ENCODE measurements around the gene FADS2. TPM values are rescaled to one million over a fixed set of nuclear protein-coding genes. Genes with fewer than 3 reads are reported as not detected.
A peak's percentile ranks its signal among the peaks of the same experiment; 100 is the strongest.

Gene FADS2
- total RNA-seq, 4 donors from 2014 or later = 2.2 to 13.7 (median 6.8) TPM

DNA sequence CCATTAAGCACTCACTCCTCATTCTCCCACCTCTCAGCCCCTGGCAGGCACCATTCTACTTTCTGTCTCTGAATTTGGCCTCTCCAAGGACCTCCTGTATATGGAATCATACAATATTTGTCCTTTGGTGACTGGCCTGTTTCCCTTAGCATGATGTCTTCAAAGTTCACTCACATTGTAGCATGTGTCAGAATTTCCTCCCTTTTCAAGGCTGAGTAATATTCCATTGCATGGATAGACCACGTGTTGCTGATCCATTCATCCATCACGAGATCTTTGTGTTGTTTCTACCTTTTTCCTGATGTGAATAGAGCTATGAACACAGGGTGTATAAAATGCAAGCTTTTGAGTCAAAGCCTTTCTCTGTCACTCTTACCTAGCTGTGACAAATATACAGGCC lies 11.6 kb downstream of the FADS2 start:
- H3K4me1 ChIP-seq = peaks cover 0 to 8% (median 3%) of the 10 kb centered on the region in 3 donors
- intact Hi-C loops (cut with DNase I) = no loop called here
- H3K27ac ChIP-seq = no peak overlapping the region
- peaks cover 0 to 58% (median 0%) of the 10 kb centered on the region in 3 donors for H3K36me3 ChIP-seq
- no peak for DNase-seq
- H3K4me3 ChIP-seq = no peak overlapping the region
- WGBS, 2 donors = 72 to 92% methylated on average over 2 of the region's 2 CpGs
- H3K9me3 ChIP-seq = no peaks in the 10 kb centered on the region
- TF ChIP-seq, protein P1, sequence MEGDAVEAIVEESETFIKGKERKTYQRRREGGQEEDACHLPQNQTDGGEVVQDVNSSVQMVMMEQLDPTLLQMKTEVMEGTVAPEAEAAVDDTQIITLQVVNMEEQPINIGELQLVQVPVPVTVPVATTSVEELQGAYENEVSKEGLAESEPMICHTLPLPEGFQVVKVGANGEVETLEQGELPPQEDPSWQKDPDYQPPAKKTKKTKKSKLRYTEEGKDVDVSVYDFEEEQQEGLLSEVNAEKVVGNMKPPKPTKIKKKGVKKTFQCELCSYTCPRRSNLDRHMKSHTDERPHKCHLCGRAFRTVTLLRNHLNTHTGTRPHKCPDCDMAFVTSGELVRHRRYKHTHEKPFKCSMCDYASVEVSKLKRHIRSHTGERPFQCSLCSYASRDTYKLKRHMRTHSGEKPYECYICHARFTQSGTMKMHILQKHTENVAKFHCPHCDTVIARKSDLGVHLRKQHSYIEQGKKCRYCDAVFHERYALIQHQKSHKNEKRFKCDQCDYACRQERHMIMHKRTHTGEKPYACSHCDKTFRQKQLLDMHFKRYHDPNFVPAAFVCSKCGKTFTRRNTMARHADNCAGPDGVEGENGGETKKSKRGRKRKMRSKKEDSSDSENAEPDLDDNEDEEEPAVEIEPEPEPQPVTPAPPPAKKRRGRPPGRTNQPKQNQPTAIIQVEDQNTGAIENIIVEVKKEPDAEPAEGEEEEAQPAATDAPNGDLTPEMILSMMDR (IDR thresholded peaks at IDR 0.05) = no peak
- no peak for TF ChIP-seq POLR2A (IDR thresholded peaks at IDR 0.05)
- H3K27me3 ChIP-seq = no peaks in the 10 kb centered on the region

DNA sequence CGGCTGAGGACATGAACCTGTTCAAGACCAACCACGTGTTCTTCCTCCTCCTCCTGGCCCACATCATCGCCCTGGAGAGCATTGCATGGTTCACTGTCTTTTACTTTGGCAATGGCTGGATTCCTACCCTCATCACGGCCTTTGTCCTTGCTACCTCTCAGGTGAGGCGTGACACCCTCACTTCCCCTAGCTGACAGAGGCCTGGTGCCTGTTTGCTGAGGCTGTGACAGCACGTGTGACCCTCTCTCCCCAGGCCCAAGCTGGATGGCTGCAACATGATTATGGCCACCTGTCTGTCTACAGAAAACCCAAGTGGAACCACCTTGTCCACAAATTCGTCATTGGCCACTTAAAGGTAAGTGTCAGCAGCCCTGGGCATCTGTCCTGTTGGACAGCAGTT lies 12.3 kb downstream of the FADS2 start:
- Histone ChIP-seq H3K36me3 (peaks cover 0 to 64% (median 0%) of the 10 kb centered on the region in 3 donors), H3K4me3 (no peak overlapping the region), H3K9me3 (no peaks in the 10 kb centered on the region), H3K27me3 (no peaks in the 10 kb centered on the region), H3K27ac (no peak overlapping the region), H3K4me1 (peaks cover 0 to 2% (median 0%) of the 10 kb centered on the region in 3 donors)
- DNase-seq = no peak
- 87 to 100% methylated on average over 1 to 7 of the region's 7 CpGs for WGBS, 2 donors
- TF ChIP-seq, protein P1 (IDR thresholded peaks at IDR 0.05) = no peak
- no peak for TF ChIP-seq POLR2A (IDR thresholded peaks at IDR 0.05)
- intact Hi-C loops (cut with DNase I) = no loop called here

DNA sequence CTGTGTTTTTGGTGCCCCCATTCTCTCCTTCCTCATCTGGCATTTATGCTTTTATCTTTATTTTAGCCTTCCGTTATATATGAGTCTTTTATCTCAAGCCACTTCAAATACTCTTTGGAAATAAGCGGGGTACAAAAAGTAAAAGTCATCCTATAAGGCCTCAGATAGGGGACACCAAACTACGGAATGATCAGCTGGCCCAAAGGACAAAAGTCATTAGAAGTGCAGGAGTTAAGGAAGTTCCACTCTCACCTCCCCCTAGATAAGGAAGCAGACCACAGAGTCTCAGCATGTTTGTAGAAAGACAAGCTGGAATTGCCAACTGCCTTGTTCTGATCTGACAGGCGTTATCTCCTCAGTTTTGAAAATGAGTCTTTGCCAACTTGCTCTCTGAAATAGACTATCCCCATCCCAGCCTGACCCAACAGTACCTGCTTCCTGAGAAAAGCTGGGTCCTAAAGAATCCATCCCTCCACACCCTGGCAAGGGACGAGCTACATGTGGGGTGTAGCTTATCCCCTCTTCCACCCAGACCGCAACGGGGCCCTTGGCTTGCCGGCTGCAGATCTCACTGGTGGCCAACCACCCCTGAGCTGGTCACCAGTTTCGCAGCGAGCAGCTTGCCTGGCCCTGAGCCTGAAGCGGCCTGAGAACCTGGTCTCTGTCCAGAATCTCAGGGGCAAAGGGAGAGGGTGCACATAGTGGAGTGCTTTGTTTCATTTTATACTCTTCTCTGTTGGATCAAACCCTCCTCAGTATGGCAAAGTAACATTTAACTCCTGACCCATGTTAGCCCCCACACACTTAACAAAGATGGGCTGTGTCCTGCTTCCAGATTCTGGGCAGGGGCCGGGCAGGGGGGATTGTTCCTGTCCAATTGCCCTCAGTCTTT lies 13.8 kb downstream of the FADS2 start:
- H3K36me3 ChIP-seq = peaks cover 0 to 64% (median 0%) of the 10 kb centered on the region in 3 donors
- no peak for DNase-seq
- no peaks in the 10 kb centered on the region for H3K9me3 ChIP-seq
- H3K27ac ChIP-seq = peak overlapping the region in 1 of 4 donors; percentile 13
- WGBS, 2 donors = 81 to 91% methylated on average over 5 to 9 of the region's 12 CpGs
- H3K4me3 ChIP-seq = no peak overlapping the region
- intact Hi-C loops (cut with DNase I) = no loop called here
- no peaks in the 10 kb centered on the region for H3K27me3 ChIP-seq
- no peaks in the 10 kb centered on the region for H3K4me1 ChIP-seq
- TF ChIP-seq POLR2A (IDR thresholded peaks at IDR 0.05) = no peak
- TF ChIP-seq, protein P1 (IDR thresholded peaks at IDR 0.05) = no peak

DNA sequence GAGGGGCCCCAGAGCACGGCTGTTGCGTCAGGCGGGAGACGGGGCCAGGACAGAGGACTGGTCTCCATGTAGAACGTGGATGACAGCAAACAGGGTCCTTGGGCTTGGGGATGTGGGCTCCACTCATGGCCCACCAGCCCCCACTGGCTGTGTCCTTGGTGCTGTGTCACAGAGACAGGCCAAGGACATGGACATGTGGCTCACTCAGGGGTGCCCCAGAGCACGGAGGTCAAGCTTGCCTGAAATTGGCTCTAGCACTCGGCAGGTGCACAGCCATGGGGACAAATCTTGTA lies 14.4 kb downstream of the FADS2 start:
- no peak overlapping the region for H3K4me3 ChIP-seq
- H3K9me3 ChIP-seq = no peaks in the 10 kb centered on the region
- no peak for DNase-seq
- no peaks in the 10 kb centered on the region for H3K4me1 ChIP-seq
- H3K27me3 ChIP-seq = no peaks in the 10 kb centered on the region
- 83 to 88% methylated on average over 2 of the region's 7 CpGs for WGBS, 2 donors
- peaks cover 0 to 65% (median 0%) of the 10 kb centered on the region in 3 donors for H3K36me3 ChIP-seq
- H3K27ac ChIP-seq = peak overlapping the region in 1 of 4 donors; percentile 13
- intact Hi-C loops (cut with DNase I) = no loop called here
- TF ChIP-seq, protein P1 (IDR thresholded peaks at IDR 0.05) = no peak
- no peak for TF ChIP-seq POLR2A (IDR thresholded peaks at IDR 0.05)

DNA sequence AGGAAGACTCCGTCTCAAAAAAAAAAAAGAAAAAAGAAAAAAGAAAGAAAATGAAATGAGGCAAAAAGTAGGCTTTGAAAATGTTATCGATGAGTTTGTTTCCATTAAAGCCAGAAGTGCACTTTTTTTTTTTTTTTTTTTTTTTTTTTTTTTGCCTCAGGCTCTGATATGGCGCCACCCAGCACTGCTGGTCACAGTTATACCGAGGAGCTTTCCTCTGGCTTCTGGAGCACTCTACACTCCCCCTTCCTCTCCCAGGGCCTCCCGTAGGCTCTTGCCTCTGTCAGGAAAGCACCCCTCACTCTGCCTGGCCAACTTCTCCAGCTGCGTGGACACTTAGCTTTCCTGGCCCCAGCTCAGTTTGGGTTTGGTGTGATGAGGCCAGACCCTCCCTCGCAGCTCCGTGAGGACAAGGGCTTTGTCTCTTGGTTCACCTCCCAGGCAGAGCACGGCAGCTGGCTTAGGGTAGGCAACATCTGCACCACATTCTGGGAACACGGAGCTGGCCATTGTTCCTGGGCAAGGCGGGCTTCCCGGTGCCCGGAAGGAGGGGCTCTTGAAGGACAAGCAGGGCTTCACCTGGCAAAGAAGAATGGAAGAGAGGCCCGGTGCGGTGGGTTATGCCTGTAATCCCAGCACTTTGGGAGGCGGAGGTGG lies 16.9 kb downstream of the FADS2 start:
- H3K36me3 ChIP-seq = peaks cover 0 to 76% (median 0%) of the 10 kb centered on the region in 3 donors
- TF ChIP-seq, protein P1 (IDR thresholded peaks at IDR 0.05) = no peak
- no peak for TF ChIP-seq POLR2A (IDR thresholded peaks at IDR 0.05)
- no peaks in the 10 kb centered on the region for H3K9me3 ChIP-seq
- H3K4me1 ChIP-seq = no peaks in the 10 kb centered on the region
- intact Hi-C loops (cut with DNase I) = no loop called here
- H3K4me3 ChIP-seq = no peak overlapping the region
- 62 to 68% methylated on average over 6 to 7 of the region's 16 CpGs for WGBS, 2 donors
- no peaks in the 10 kb centered on the region for H3K27me3 ChIP-seq
- no peak overlapping the region for H3K27ac ChIP-seq
- no peak for DNase-seq
